NCI-H2107 treated with DMSO at 0.1 percent for 48 hours (cell line): ENCODE measurements around the gene ESYT2.
A peak's percentile ranks its signal among the peaks of the same experiment; 100 is the strongest.
"Not testable (repeated sequence)": the region's sequence is repeated elsewhere in the genome, so short reads cannot be mapped to it uniquely, and the experiment has no call there.

ENCODE experiments used
- DNase-seq: peaks from one replicate; lab custom pipeline; 2025; ENCODE audit not compliant: unreplicated experiment; lab: John Stamatoyannopoulos, UW

The ESYT2 gene

GRCh38 chr7:158703679-158704523 is 125.4 kb downstream of the ESYT2 start:
- not testable (repeated sequence) for DNase-seq

DNA sequence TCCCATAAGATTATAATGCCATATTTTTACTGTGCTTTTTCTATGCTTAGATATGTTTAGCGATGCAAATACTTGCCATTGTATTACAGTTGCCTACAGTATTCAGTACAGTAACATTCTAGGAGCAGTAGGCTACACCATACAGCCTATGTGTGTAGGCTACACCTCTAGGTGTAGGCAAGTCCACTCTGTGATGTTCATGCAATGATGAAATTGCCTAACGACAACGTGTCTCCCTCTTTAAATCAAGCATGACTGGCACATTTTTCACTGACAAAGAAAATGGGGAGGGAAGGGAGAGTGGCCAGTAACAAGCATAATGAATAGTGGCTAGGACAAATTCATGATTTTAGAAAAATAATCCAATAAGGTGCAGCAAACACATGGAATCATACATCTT is 126.4 kb downstream of the ESYT2 start:
- DNase-seq, result no peak

- DNase-seq, result no peak
These were observed 127.1 kb downstream of the ESYT2 start for GRCh38 chr7:158702196-158702595.

- DNase-seq, result no peak
These were observed 129.3 kb downstream of the ESYT2 start for GRCh38 chr7:158700008-158700407.

- no peak for DNase-seq
These were observed 130.0 kb downstream of the ESYT2 start for GRCh38 chr7:158699341-158699740.

DNA sequence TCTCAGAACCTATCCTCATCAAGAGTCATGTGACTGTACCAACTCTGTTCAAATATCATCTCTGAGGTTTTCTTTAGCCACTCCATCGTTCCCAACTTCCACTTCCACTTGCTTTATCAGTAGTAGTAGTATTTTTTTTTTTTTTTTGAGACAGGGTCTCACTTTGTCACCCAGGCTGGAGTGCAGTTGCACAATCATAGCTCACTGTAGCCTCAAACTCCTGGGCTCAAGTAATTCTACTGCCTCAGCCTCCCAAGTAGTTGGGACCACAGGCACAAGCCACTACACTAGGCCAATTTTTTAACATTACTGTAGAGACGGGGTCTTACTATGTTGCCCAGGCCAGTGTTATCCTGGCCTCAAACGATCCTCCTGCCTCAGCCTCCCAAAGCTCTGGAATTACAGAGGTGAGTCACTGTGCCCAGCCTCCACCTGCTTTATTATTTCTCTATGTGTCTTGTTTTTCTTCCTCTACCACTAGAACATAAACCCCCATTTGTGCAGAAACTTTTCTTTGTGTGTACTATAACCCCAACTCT is 130.6 kb downstream of the ESYT2 start:
- no peak for DNase-seq

DNA sequence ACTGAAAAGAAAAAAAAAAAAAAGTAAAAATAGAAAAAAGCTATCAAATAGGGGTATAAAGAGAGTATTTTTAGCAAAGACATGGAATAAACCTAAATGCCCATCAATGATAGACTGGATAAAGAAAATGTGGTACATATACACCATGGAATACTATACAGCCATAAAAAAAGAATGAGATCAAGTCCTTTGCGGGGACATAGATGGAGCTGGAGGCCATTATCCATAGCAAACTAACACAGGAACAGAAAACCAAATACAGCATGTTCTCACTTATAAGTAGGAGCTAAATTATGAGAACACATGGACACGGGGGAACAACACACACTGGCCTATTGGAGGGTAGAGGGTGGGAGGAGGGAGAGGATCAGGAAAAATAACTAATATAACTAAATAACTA is 131.7 kb downstream of the ESYT2 start:
- DNase-seq, result not testable (repeated sequence)

- DNase-seq, result peak; percentile 14
These were observed 133.4 kb downstream of the ESYT2 start for GRCh38 chr7:158695726-158696452.

GRCh38 chr7:158695056-158695455 is 134.3 kb downstream of the ESYT2 start:
- no peak for DNase-seq

GRCh38 chr7:158694650-158695049 is 134.7 kb downstream of the ESYT2 start:
- DNase-seq, result no peak

GRCh38 chr7:158689488-158689887 is 139.8 kb downstream of the ESYT2 start:
- DNase-seq, result no peak

DNA sequence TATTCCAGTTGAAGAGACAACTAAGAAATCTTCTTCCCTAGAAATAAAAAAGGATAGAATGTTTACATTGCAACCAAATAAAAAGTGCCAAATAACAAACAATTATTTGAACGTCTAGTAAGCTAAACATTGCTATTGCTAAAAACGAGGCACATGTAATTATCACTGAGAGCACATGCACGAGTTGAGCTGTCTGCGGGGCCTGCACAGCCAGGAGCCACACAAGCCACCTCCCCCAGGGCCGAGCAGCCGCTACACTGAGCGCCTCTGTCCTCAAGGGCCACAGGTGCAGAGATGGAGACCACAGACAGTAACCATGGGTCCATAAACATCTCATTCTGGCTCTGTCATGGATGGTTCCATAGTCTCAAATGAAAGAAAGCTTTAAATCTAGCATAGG is 141.9 kb downstream of the ESYT2 start:
- no peak for DNase-seq

DNA sequence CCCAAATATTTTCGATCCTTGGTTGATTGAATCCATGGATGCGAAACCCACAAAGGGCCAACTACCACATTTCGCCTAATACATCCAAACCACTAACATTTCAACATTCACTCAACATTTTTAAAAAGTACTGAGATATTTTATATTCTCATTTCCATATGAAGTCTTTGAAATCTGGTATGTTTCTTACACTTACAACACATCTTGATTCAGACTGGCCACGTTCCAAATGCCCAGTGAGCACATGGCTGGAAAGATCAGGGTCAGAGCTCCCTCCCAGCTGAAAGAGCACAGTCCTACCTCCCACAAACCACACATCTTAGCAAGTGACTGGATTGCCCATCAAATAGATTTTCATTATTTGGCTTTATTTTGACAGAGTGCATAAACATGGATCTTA is 143.6 kb downstream of the ESYT2 start:
- no peak for DNase-seq

DNA sequence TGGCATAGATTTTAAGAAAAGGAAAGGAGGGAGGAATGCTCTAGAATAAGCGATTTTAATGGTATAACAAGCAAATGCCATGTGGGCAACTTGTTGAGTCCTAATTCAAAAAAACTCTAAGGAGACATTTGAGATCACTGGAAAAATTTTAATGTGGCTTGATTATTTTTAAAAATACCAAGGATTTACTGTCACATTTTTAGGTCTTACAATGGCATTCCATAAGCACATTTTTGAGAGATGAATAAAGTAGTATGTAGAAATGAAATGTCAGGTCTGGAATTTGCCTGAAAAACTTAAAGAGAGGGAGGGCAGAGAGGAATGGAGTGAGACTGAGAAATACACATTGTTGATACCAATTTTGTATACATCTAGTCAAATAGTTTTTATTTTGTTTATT is 145.0 kb downstream of the ESYT2 start:
- no peak for DNase-seq

DNA sequence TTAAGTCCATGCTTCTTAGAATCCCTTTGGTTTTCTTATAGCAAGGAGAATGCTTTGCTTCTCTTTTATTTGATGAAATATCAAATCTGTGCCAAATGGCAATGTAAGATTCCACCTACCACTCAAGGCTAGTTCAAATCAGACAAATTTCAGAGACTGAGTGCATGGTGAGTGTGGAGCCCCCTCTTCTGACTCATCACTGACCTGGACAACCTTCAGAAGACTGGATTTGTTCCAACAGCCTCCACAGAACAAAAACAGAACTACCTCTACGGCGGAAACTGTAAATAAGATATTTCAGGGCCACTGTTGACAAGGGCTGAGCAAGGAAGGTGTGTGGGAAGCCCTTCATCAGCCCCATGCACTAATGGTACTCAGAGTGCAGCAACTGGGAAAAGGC is 145.8 kb downstream of the ESYT2 start:
- DNase-seq, result no peak

DNA sequence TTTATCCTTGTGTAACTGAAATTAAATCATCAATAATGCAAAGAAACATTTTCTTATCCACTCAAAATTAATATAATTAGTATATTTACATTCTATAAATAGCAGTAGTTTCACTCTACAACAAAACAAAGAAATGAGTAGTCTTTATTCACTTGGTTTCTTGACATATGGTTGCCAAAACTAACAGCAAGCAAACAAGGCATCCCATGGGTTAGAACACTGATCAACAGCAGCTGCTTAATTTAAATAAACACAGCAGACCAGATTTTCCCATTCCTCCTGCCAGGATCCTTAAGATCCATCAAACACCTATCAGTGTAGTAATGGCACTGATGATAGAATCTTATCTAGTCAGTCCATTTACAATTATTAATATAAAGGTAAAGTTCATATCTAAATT is 146.9 kb downstream of the ESYT2 start:
- no peak for DNase-seq
